GM23338 (cell line): Measurements from ENCODE around the gene SGK1. TPM values are rescaled to one million over a fixed set of nuclear protein-coding genes. Genes with fewer than 3 reads are reported as not detected.

Experiments used
- ATAC-seq: fragments of 200-7000 bp; cut with Tn5 transposase; 3 replicates; pipeline ENCODE4 v1.9.1; 2020
- DNase-seq: peaks from one replicate; pipeline ENCODE4 v3.0.0-alpha.2; 2015; ENCODE audit warnings: low spot score
- H2AFZ ChIP-seq: fragments of 200-600 bp; sonication (generic); 2 replicates; pipeline ENCODE4 v1.8.0; 2016; ENCODE audit warnings: antibody characterized with exemption, mild to moderate bottlenecking, moderate library complexity
- H3F3A ChIP-seq: fragments of 200-600 bp; sonication (generic); replicated peaks from 2 replicates; pipeline ENCODE4 v1.8.0; 2017; ENCODE audit warnings: antibody characterized with exemption, mixed run types, low read depth
- H3K27ac ChIP-seq: fragments of 200-600 bp; sonication (generic); 2 replicates; pipeline ENCODE4 v1.6.1; 2016; ENCODE audit warnings: low read depth
- H3K27me3 ChIP-seq: fragments of 200-600 bp; sonication (generic); 2 replicates; pipeline ENCODE4 v1.8.0; 2016; ENCODE audit warnings: mild to moderate bottlenecking, mixed run types, moderate library complexity; ENCODE audit not compliant: insufficient read depth
- H3K36me3 ChIP-seq: fragments of 200-600 bp; sonication (generic); 2 replicates; pipeline ENCODE4 v1.8.0; 2016; ENCODE audit warnings: mild to moderate bottlenecking; ENCODE audit not compliant: insufficient read depth
- H3K4me1 ChIP-seq: fragments of 200-600 bp; sonication (generic); 2 replicates; pipeline ENCODE4 v1.8.0; 2016; ENCODE audit warnings: mild to moderate bottlenecking, moderate library complexity; ENCODE audit not compliant: insufficient read depth
- H3K4me2 ChIP-seq: fragments of 200-600 bp; sonication (generic); 2 replicates; pipeline ENCODE4 v1.7.1; 2017; ENCODE audit warnings: mixed run types
- H3K4me3 ChIP-seq: fragments of 200-600 bp; sonication (generic); 2 replicates; pipeline ENCODE4 v1.6.1; 2016; ENCODE audit warnings: mixed run types
- H3K79me2 ChIP-seq: fragments of 200-600 bp; sonication (generic); replicated peaks from 2 replicates; pipeline ENCODE4 v1.8.0; 2017; ENCODE audit warnings: mild to moderate bottlenecking; ENCODE audit not compliant: insufficient read depth
- H3K9me2 ChIP-seq: fragments of 200-600 bp; sonication (generic); 2 replicates; pipeline ENCODE4 v1.8.0; 2017; ENCODE audit not compliant: insufficient read depth
- H4K20me1 ChIP-seq: fragments of 200-600 bp; sonication (generic); replicated peaks from 2 replicates; pipeline ENCODE4 v1.8.0; 2017; ENCODE audit warnings: mild to moderate bottlenecking; ENCODE audit not compliant: insufficient read depth
- H3K27ac Mint-ChIP-seq: 2 replicates; pipeline ENCODE4 v1.8.0; 2020; ENCODE audit warnings: inconsistent platforms, mild to moderate bottlenecking, moderate library complexity, mixed read lengths
- H3K27me3 Mint-ChIP-seq: 3 replicates; pipeline ENCODE4 v1.8.0; 2022; ENCODE audit warnings: low read depth, mild to moderate bottlenecking, moderate library complexity, mixed read lengths, inconsistent platforms; ENCODE audit not compliant: insufficient read depth, poor library complexity
- H3K36me3 Mint-ChIP-seq: 3 replicates; pipeline ENCODE4 v1.8.0; 2021; ENCODE audit warnings: low read depth, mild to moderate bottlenecking, inconsistent platforms, moderate library complexity, mixed read lengths
- H3K4me1 Mint-ChIP-seq: 3 replicates; pipeline ENCODE4 v1.8.0; 2020; ENCODE audit warnings: mild to moderate bottlenecking, inconsistent platforms, mixed read lengths
- H3K4me3 Mint-ChIP-seq: 3 replicates; pipeline ENCODE4 v1.8.0; 2021; ENCODE audit warnings: moderate library complexity, mild to moderate bottlenecking, inconsistent platforms, mixed read lengths
- H3K9me3 Mint-ChIP-seq: 3 replicates; pipeline ENCODE4 v1.8.0; 2020; ENCODE audit warnings: moderate library complexity, mild to moderate bottlenecking, inconsistent platforms, mixed read lengths
- CREB1 ChIP-seq: fragments of 250-450 bp; sonication (Bioruptor Pico); IDR thresholded peaks from 2 replicates; pipeline ENCODE4 v1.5.0; 2020; ENCODE audit warnings: low read depth, mild to moderate bottlenecking, moderate library complexity
- EZH2 ChIP-seq: fragments of 200-600 bp; sonication (generic); IDR thresholded peaks from one replicate; pipeline ENCODE4 v1.8.0; 2017; ENCODE audit warnings: antibody characterized with exemption, mild to moderate bottlenecking, low read depth; ENCODE audit not compliant: unreplicated experiment
- EZH2phosphoT487 ChIP-seq: fragments of 200-600 bp; sonication (generic); IDR thresholded peaks from one replicate; pipeline ENCODE4 v1.8.1; 2018; ENCODE audit warnings: antibody characterized with exemption; ENCODE audit not compliant: unreplicated experiment
- JUNB ChIP-seq: IDR thresholded peaks from one replicate; pipeline ENCODE4 v1.6.1; 2016; ENCODE audit warnings: antibody characterized with exemption; ENCODE audit not compliant: unreplicated experiment
- NANOG ChIP-seq: IDR thresholded peaks from 2 replicates; pipeline ENCODE4 v1.6.1; 2016; ENCODE audit warnings: antibody characterized with exemption, borderline replicate concordance
- POLR2AphosphoS5 ChIP-seq: IDR thresholded peaks from 2 replicates; pipeline ENCODE4 v1.6.1; 2016; ENCODE audit warnings: antibody characterized with exemption, low read depth
- STAT1 ChIP-seq: IDR thresholded peaks from one replicate; pipeline ENCODE4 v1.6.1; 2016; ENCODE audit warnings: antibody characterized with exemption; ENCODE audit not compliant: unreplicated experiment
- ZNF114 ChIP-seq: fragments of 250-450 bp; sonication (Bioruptor Pico); IDR thresholded peaks from 2 replicates; pipeline ENCODE4 v1.5.0; 2020; ENCODE audit warnings: mild to moderate bottlenecking, moderate library complexity
- ZNF331 ChIP-seq: fragments of 250-450 bp; sonication (Bioruptor Pico); IDR thresholded peaks from 2 replicates; pipeline ENCODE4 v1.5.0; 2020; ENCODE audit warnings: low read depth, mild to moderate bottlenecking, moderate library complexity
- polyA plus RNA-seq: library from polyadenylated mRNA; unstranded; fragments of >200 nt; fragmentation: Nextera tagmentation; extraction: Ambion mirVana; gene quantifications from 2 replicates; pipeline ENCODE4 v1.2.1, GENCODE V29; 2016
- total RNA-seq: library from RNA; depleted of rRNA; stranded (reverse); fragments of >200 nt; shearing (Covaris generic); gene quantifications from 2 replicates; pipeline ENCODE4 v1.2.3, GENCODE V29; 2014
- TF ChIP-seq, protein P1 (sequence below): fragments of 250-450 bp; sonication (Bioruptor Pico); IDR thresholded peaks from 2 replicates; pipeline ENCODE4 v1.5.0; 2020; ENCODE audit warnings: mild to moderate bottlenecking, moderate library complexity
- TF ChIP-seq, protein P2 (sequence below): IDR thresholded peaks from 2 replicates; pipeline ENCODE4 v1.6.1; 2016; ENCODE audit warnings: antibody characterized with exemption
- TF ChIP-seq, protein P3 (sequence below): IDR thresholded peaks from one replicate; pipeline ENCODE4 v1.6.1; 2018; ENCODE audit warnings: antibody characterized with exemption; ENCODE audit not compliant: unreplicated experiment

The SGK1 gene
- total and polyA plus RNA-seq, 2 experiments from 2014 or later, result 16.3 to 37.2 TPM

DNA sequence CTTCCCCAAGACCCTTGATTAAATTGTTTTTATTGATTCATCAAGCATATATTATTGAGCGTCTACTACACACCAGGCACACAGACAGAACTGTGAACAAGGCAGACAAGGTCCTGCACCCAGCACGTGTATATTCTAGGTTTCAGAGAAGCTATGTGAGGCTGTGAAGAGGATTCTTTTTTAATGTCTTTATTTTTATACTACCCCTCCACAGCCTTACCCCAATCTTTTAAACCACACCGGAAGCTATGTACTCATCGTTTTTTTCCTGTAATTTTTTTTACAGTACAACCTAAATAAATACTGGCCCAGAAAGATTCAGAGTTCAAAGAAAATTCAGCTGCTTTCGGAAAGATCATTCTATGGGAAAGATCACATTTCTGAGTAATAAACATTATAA is 10.0 kb downstream of the SGK1 start:
- H3K4me3 ChIP-seq, result no peak overlapping the region
- DNase-seq (no peak), ATAC-seq (no peak)

More for the DNA sequence above, 10.0 kb downstream of the SGK1 start:
- H3K36me3 ChIP-seq, result no peaks in the 10 kb centered on the region
- no peak overlapping the region for H3K27ac ChIP-seq
- no peak overlapping the region for H3K4me2 ChIP-seq
- no peak for TF ChIP-seq EZH2
- no peak for TF ChIP-seq POLR2AphosphoS5
- TF ChIP-seq, protein P1, sequence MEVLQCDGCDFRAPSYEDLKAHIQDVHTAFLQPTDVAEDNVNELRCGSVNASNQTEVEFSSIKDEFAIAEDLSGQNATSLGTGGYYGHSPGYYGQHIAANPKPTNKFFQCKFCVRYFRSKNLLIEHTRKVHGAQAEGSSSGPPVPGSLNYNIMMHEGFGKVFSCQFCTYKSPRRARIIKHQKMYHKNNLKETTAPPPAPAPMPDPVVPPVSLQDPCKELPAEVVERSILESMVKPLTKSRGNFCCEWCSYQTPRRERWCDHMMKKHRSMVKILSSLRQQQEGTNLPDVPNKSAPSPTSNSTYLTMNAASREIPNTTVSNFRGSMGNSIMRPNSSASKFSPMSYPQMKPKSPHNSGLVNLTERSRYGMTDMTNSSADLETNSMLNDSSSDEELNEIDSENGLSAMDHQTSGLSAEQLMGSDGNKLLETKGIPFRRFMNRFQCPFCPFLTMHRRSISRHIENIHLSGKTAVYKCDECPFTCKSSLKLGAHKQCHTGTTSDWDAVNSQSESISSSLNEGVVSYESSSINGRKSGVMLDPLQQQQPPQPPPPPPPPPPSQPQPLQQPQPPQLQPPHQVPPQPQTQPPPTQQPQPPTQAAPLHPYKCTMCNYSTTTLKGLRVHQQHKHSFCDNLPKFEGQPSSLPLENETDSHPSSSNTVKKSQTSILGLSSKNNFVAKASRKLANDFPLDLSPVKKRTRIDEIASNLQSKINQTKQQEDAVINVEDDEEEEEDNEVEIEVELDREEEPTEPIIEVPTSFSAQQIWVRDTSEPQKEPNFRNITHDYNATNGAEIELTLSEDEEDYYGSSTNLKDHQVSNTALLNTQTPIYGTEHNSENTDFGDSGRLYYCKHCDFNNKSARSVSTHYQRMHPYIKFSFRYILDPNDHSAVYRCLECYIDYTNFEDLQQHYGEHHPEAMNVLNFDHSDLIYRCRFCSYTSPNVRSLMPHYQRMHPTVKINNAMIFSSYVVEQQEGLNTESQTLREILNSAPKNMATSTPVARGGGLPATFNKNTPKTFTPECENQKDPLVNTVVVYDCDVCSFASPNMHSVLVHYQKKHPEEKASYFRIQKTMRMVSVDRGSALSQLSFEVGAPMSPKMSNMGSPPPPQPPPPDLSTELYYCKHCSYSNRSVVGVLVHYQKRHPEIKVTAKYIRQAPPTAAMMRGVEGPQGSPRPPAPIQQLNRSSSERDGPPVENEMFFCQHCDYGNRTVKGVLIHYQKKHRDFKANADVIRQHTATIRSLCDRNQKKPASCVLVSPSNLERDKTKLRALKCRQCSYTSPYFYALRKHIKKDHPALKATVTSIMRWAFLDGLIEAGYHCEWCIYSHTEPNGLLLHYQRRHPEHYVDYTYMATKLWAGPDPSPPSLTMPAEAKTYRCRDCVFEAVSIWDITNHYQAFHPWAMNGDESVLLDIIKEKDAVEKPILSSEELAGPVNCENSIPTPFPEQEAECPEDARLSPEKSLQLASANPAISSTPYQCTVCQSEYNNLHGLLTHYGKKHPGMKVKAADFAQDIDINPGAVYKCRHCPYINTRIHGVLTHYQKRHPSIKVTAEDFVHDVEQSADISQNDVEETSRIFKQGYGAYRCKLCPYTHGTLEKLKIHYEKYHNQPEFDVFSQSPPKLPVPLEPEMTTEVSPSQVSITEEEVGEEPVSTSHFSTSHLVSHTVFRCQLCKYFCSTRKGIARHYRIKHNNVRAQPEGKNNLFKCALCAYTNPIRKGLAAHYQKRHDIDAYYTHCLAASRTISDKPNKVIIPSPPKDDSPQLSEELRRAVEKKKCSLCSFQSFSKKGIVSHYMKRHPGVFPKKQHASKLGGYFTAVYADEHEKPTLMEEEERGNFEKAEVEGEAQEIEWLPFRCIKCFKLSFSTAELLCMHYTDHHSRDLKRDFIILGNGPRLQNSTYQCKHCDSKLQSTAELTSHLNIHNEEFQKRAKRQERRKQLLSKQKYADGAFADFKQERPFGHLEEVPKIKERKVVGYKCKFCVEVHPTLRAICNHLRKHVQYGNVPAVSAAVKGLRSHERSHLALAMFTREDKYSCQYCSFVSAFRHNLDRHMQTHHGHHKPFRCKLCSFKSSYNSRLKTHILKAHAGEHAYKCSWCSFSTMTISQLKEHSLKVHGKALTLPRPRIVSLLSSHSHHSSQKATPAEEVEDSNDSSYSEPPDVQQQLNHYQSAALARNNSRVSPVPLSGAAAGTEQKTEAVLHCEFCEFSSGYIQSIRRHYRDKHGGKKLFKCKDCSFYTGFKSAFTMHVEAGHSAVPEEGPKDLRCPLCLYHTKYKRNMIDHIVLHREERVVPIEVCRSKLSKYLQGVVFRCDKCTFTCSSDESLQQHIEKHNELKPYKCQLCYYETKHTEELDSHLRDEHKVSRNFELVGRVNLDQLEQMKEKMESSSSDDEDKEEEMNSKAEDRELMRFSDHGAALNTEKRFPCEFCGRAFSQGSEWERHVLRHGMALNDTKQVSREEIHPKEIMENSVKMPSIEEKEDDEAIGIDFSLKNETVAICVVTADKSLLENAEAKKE, result no peak
- TF ChIP-seq, protein P2, sequence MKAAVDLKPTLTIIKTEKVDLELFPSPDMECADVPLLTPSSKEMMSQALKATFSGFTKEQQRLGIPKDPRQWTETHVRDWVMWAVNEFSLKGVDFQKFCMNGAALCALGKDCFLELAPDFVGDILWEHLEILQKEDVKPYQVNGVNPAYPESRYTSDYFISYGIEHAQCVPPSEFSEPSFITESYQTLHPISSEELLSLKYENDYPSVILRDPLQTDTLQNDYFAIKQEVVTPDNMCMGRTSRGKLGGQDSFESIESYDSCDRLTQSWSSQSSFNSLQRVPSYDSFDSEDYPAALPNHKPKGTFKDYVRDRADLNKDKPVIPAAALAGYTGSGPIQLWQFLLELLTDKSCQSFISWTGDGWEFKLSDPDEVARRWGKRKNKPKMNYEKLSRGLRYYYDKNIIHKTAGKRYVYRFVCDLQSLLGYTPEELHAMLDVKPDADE, result no peak
- TF ChIP-seq ZNF114, result no peak
- TF ChIP-seq ZNF331 (CRISPR knock-in tag), result no peak
- TF ChIP-seq CREB1 (CRISPR knock-in tag), result no peak
- TF ChIP-seq EZH2phosphoT487, result no peak
- no peak for TF ChIP-seq JUNB
- no peak for TF ChIP-seq NANOG
- no peak for TF ChIP-seq STAT1
- TF ChIP-seq, protein P3, sequence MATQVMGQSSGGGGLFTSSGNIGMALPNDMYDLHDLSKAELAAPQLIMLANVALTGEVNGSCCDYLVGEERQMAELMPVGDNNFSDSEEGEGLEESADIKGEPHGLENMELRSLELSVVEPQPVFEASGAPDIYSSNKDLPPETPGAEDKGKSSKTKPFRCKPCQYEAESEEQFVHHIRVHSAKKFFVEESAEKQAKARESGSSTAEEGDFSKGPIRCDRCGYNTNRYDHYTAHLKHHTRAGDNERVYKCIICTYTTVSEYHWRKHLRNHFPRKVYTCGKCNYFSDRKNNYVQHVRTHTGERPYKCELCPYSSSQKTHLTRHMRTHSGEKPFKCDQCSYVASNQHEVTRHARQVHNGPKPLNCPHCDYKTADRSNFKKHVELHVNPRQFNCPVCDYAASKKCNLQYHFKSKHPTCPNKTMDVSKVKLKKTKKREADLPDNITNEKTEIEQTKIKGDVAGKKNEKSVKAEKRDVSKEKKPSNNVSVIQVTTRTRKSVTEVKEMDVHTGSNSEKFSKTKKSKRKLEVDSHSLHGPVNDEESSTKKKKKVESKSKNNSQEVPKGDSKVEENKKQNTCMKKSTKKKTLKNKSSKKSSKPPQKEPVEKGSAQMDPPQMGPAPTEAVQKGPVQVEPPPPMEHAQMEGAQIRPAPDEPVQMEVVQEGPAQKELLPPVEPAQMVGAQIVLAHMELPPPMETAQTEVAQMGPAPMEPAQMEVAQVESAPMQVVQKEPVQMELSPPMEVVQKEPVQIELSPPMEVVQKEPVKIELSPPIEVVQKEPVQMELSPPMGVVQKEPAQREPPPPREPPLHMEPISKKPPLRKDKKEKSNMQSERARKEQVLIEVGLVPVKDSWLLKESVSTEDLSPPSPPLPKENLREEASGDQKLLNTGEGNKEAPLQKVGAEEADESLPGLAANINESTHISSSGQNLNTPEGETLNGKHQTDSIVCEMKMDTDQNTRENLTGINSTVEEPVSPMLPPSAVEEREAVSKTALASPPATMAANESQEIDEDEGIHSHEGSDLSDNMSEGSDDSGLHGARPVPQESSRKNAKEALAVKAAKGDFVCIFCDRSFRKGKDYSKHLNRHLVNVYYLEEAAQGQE, result no peak
- no peaks in the 10 kb centered on the region for H3K27me3 ChIP-seq
- H3F3A ChIP-seq, result no peaks in the 10 kb centered on the region
- peaks cover 8% of the 10 kb centered on the region for H3K4me1 ChIP-seq
- H3K27me3 Mint-ChIP-seq, result peaks cover 14% of the 10 kb centered on the region
- no peaks in the 10 kb centered on the region for H3K36me3 Mint-ChIP-seq
- H3K4me1 Mint-ChIP-seq, result peaks cover 22% of the 10 kb centered on the region
- no peaks in the 10 kb centered on the region for H3K79me2 ChIP-seq
- no peak overlapping the region for H3K27ac Mint-ChIP-seq
- no peak overlapping the region for H3K4me3 Mint-ChIP-seq
- no peaks in the 10 kb centered on the region for H3K9me2 ChIP-seq
- H4K20me1 ChIP-seq, result no peaks in the 10 kb centered on the region
- H2AFZ ChIP-seq, result no peak overlapping the region
- no peaks in the 10 kb centered on the region for H3K9me3 Mint-ChIP-seq
